DMS 273 (cell line): ENCODE data around the gene ARNT2.
A peak's percentile ranks its signal among the peaks of the same experiment; 100 is the strongest.

Experiments
- DNase-seq: peaks from one replicate; lab custom pipeline; 2025; ENCODE audit not compliant: unreplicated experiment; lab: John Stamatoyannopoulos, UW

Gene ARNT2

GRCh38 chr15:80405970-80406369 lies 1.8 kb downstream of the ARNT2 start:
- DNase-seq = no peak

GRCh38 chr15:80411788-80412288 lies 7.7 kb downstream of the ARNT2 start:
- DNase-seq = no peak

- no peak for DNase-seq
These were observed 10.6 kb downstream of the ARNT2 start for GRCh38 chr15:80414546-80415357.

- DNase-seq = no peak
These were observed 11.1 kb downstream of the ARNT2 start for GRCh38 chr15:80415358-80415670.

- DNase-seq = no peak
These were observed 12.5 kb downstream of the ARNT2 start for GRCh38 chr15:80416702-80417101.

GRCh38 chr15:80418892-80419537 lies 14.8 kb downstream of the ARNT2 start:
- DNase-seq = peak; percentile 57

- DNase-seq = no peak
These were observed 15.4 kb downstream of the ARNT2 start for GRCh38 chr15:80419546-80419945.

- DNase-seq = no peak
These were observed 16.5 kb downstream of the ARNT2 start for GRCh38 chr15:80420658-80421057.

- DNase-seq = no peak
These were observed 19.0 kb downstream of the ARNT2 start for GRCh38 chr15:80423215-80423614.

- no peak for DNase-seq
These were observed 20.2 kb downstream of the ARNT2 start for GRCh38 chr15:80424381-80424780.

- DNase-seq = no peak
These were observed 22.1 kb downstream of the ARNT2 start for GRCh38 chr15:80426316-80426715.

- no peak for DNase-seq
These were observed 25.8 kb downstream of the ARNT2 start for GRCh38 chr15:80429964-80430363.

- DNase-seq = no peak
These were observed 27.6 kb downstream of the ARNT2 start for GRCh38 chr15:80431635-80432344.

GRCh38 chr15:80432345-80432702 lies 28.1 kb downstream of the ARNT2 start:
- no peak for DNase-seq

GRCh38 chr15:80433836-80434235 lies 29.7 kb downstream of the ARNT2 start:
- no peak for DNase-seq

- no peak for DNase-seq
These were observed 30.9 kb downstream of the ARNT2 start for GRCh38 chr15:80434926-80435720.

- peak; percentile 12 for DNase-seq
These were observed 32.5 kb downstream of the ARNT2 start for GRCh38 chr15:80436511-80437307.

- DNase-seq = no peak
These were observed 33.2 kb downstream of the ARNT2 start for GRCh38 chr15:80437334-80437891.

- no peak for DNase-seq
These were observed 35.0 kb downstream of the ARNT2 start for GRCh38 chr15:80439140-80439539.

GRCh38 chr15:80440024-80440423 lies 35.8 kb downstream of the ARNT2 start:
- DNase-seq = no peak
